SU-DHL-6 (cell line): ENCODE results near the gene FRMD1.

ENCODE experiments used
- H2AFZ ChIP-seq: fragments of 200-600 bp; sonication (generic); 2 replicates; pipeline ENCODE4 v1.6.1; 2014; ENCODE audit warnings: low read depth, mild to moderate bottlenecking, moderate library complexity, mixed read lengths, antibody characterized with exemption, low read length; ENCODE audit not compliant: severe bottlenecking
- H3F3A ChIP-seq: fragments of 200-600 bp; shearing (Covaris generic); 2 replicates; pipeline ENCODE4 v1.6.0; 2016; ENCODE audit warnings: antibody characterized with exemption, mild to moderate bottlenecking; ENCODE audit not compliant: insufficient read depth
- H3K27ac ChIP-seq: fragments of 200-600 bp; sonication (generic); 2 replicates; pipeline ENCODE4 v1.5.1; 2016; ENCODE audit warnings: low read depth, mild to moderate bottlenecking, low read length, moderate library complexity, mixed read lengths
- H3K27me3 ChIP-seq: fragments of 200-600 bp; sonication (generic), shearing (Covaris generic); 2 replicates; pipeline ENCODE4 v1.6.0; 2014; ENCODE audit warnings: mild to moderate bottlenecking, low read length
- H3K36me3 ChIP-seq: fragments of 200-600 bp; sonication (generic); 2 replicates; pipeline ENCODE4 v1.6.1; 2014; ENCODE audit warnings: mild to moderate bottlenecking, low read length, mixed read lengths
- H3K4me2 ChIP-seq: fragments of 300-600, 200-600 bp; shearing (Covaris generic), sonication (generic); 2 replicates; pipeline ENCODE4 v1.6.0; 2014; ENCODE audit warnings: low read length, low read depth, mild to moderate bottlenecking; ENCODE audit not compliant: poor library complexity, severe bottlenecking
- H3K4me3 ChIP-seq: fragments of 200-600 bp; sonication (generic); 2 replicates; pipeline ENCODE4 v1.5.1; 2014; ENCODE audit warnings: antibody characterized with exemption, low read length, mild to moderate bottlenecking, mixed read lengths; ENCODE audit not compliant: insufficient read depth, poor library complexity, severe bottlenecking
- H3K79me2 ChIP-seq: fragments of 200-600 bp; sonication (generic); 2 replicates; pipeline ENCODE4 v1.6.1; 2014; ENCODE audit warnings: mild to moderate bottlenecking, low read length, moderate library complexity; ENCODE audit not compliant: insufficient read depth
- H3K9ac ChIP-seq: fragments of 200-600 bp; sonication (generic); 2 replicates; pipeline ENCODE4 v1.7.0; 2014; ENCODE audit warnings: mild to moderate bottlenecking, low read length
- H3K9me2 ChIP-seq: fragments of 200-600 bp; sonication (generic); replicated peaks from 2 replicates; pipeline ENCODE4 v1.6.1; 2014; ENCODE audit warnings: low read length; ENCODE audit not compliant: insufficient read depth
- H3K9me3 ChIP-seq: fragments of 200-600 bp; sonication (generic); 2 replicates; pipeline ENCODE4 v1.6.1; 2014; ENCODE audit warnings: low read length, mixed read lengths; ENCODE audit not compliant: insufficient read depth
- H4K20me1 ChIP-seq: fragments of 200-600 bp; sonication (generic); 2 replicates; pipeline ENCODE4 v1.6.1; 2014; ENCODE audit warnings: low read depth, mild to moderate bottlenecking, antibody characterized with exemption, low read length, moderate library complexity, mixed read lengths
- CTCF ChIP-seq: fragments of 200-600 bp; sonication (generic); IDR thresholded peaks from one replicate; pipeline ENCODE4 v1.5.1; 2017; ENCODE audit warnings: antibody characterized with exemption, mild to moderate bottlenecking, low read length, moderate library complexity; ENCODE audit not compliant: insufficient read depth, poor library complexity, severe bottlenecking
- EZH2phosphoT487 ChIP-seq: fragments of 200-600 bp; sonication (generic), shearing (Covaris generic); conservative IDR thresholded peaks from 2 replicates; pipeline ENCODE4 v1.6.1; 2018; ENCODE audit warnings: mild to moderate bottlenecking, antibody characterized with exemption, low read length, moderate library complexity, mixed read lengths

Gene FRMD1

GRCh38 chr6:168054765-168055560 is 24.0 kb downstream of the FRMD1 start:
- H4K20me1 ChIP-seq = no peaks in the 10 kb centered on the region
- no peaks in the 10 kb centered on the region for H3F3A ChIP-seq
- H3K9me3 ChIP-seq = no peaks in the 10 kb centered on the region
- no peaks in the 10 kb centered on the region for H3K27me3 ChIP-seq
- no peak overlapping the region for H3K4me3 ChIP-seq
- no peak overlapping the region for H3K9ac ChIP-seq
- no peaks in the 10 kb centered on the region for H3K79me2 ChIP-seq
- no peaks in the 10 kb centered on the region for H3K36me3 ChIP-seq
- TF ChIP-seq CTCF (no peak), EZH2phosphoT487 (no peak)
- H3K9me2 ChIP-seq = no peaks in the 10 kb centered on the region
- no peak overlapping the region for H2AFZ ChIP-seq
- no peak overlapping the region for H3K27ac ChIP-seq
- no peak overlapping the region for H3K4me2 ChIP-seq

- Histone ChIP-seq H3K9me2 (no peaks in the 10 kb centered on the region), H3K9me3 (no peaks in the 10 kb centered on the region)
- TF ChIP-seq EZH2phosphoT487 (no peak), CTCF (no peak)
These were observed 25.0 kb downstream of the FRMD1 start for GRCh38 chr6:168053957-168054471.

GRCh38 chr6:168053086-168053956 is 25.7 kb downstream of the FRMD1 start:
- TF ChIP-seq CTCF (no peak), EZH2phosphoT487 (no peak)
- Histone ChIP-seq H3K9ac (no peak overlapping the region), H3K36me3 (no peaks in the 10 kb centered on the region), H3K4me3 (no peak overlapping the region), H3K79me2 (no peaks in the 10 kb centered on the region), H3F3A (no peaks in the 10 kb centered on the region), H4K20me1 (no peaks in the 10 kb centered on the region), H3K27ac (no peak overlapping the region), H3K27me3 (no peaks in the 10 kb centered on the region), H2AFZ (no peak overlapping the region), H3K9me2 (no peaks in the 10 kb centered on the region), H3K4me2 (no peak overlapping the region), H3K9me3 (no peaks in the 10 kb centered on the region)

More at GRCh38 chr6:168053957-168054471, 25.0 kb downstream of the FRMD1 start:
- Histone ChIP-seq H3K4me3 (no peak overlapping the region), H4K20me1 (no peaks in the 10 kb centered on the region), H3K27me3 (no peaks in the 10 kb centered on the region), H3F3A (no peaks in the 10 kb centered on the region), H3K79me2 (no peaks in the 10 kb centered on the region), H3K9ac (no peak overlapping the region), H3K36me3 (no peaks in the 10 kb centered on the region), H3K4me2 (no peak overlapping the region), H2AFZ (no peak overlapping the region), H3K27ac (no peak overlapping the region)
